SU-DHL-6 (cell line): ENCODE results near the gene ATXN2.
"Not testable (repeated sequence)": the region's sequence is repeated elsewhere in the genome, so short reads cannot be mapped to it uniquely, and the experiment has no call there.

Experiments used
- H2AFZ ChIP-seq: fragments of 200-600 bp; sonication (generic); 2 replicates; pipeline ENCODE4 v1.6.1; 2014; ENCODE audit warnings: low read depth, mild to moderate bottlenecking, moderate library complexity, mixed read lengths, antibody characterized with exemption, low read length; ENCODE audit not compliant: severe bottlenecking
- H3F3A ChIP-seq: fragments of 200-600 bp; shearing (Covaris generic); 2 replicates; pipeline ENCODE4 v1.6.0; 2016; ENCODE audit warnings: antibody characterized with exemption, mild to moderate bottlenecking; ENCODE audit not compliant: insufficient read depth
- H3K27ac ChIP-seq: fragments of 200-600 bp; sonication (generic); 2 replicates; pipeline ENCODE4 v1.5.1; 2016; ENCODE audit warnings: low read depth, mild to moderate bottlenecking, low read length, moderate library complexity, mixed read lengths
- H3K27me3 ChIP-seq: fragments of 200-600 bp; sonication (generic), shearing (Covaris generic); 2 replicates; pipeline ENCODE4 v1.6.0; 2014; ENCODE audit warnings: mild to moderate bottlenecking, low read length
- H3K36me3 ChIP-seq: fragments of 200-600 bp; sonication (generic); 2 replicates; pipeline ENCODE4 v1.6.1; 2014; ENCODE audit warnings: mild to moderate bottlenecking, low read length, mixed read lengths
- H3K4me2 ChIP-seq: fragments of 300-600, 200-600 bp; shearing (Covaris generic), sonication (generic); 2 replicates; pipeline ENCODE4 v1.6.0; 2014; ENCODE audit warnings: low read length, low read depth, mild to moderate bottlenecking; ENCODE audit not compliant: poor library complexity, severe bottlenecking
- H3K4me3 ChIP-seq: fragments of 200-600 bp; sonication (generic); 2 replicates; pipeline ENCODE4 v1.5.1; 2014; ENCODE audit warnings: antibody characterized with exemption, low read length, mild to moderate bottlenecking, mixed read lengths; ENCODE audit not compliant: insufficient read depth, poor library complexity, severe bottlenecking
- H3K79me2 ChIP-seq: fragments of 200-600 bp; sonication (generic); 2 replicates; pipeline ENCODE4 v1.6.1; 2014; ENCODE audit warnings: mild to moderate bottlenecking, low read length, moderate library complexity; ENCODE audit not compliant: insufficient read depth
- H3K9ac ChIP-seq: fragments of 200-600 bp; sonication (generic); 2 replicates; pipeline ENCODE4 v1.7.0; 2014; ENCODE audit warnings: mild to moderate bottlenecking, low read length
- H3K9me2 ChIP-seq: fragments of 200-600 bp; sonication (generic); replicated peaks from 2 replicates; pipeline ENCODE4 v1.6.1; 2014; ENCODE audit warnings: low read length; ENCODE audit not compliant: insufficient read depth
- H3K9me3 ChIP-seq: fragments of 200-600 bp; sonication (generic); 2 replicates; pipeline ENCODE4 v1.6.1; 2014; ENCODE audit warnings: low read length, mixed read lengths; ENCODE audit not compliant: insufficient read depth
- H4K20me1 ChIP-seq: fragments of 200-600 bp; sonication (generic); 2 replicates; pipeline ENCODE4 v1.6.1; 2014; ENCODE audit warnings: low read depth, mild to moderate bottlenecking, antibody characterized with exemption, low read length, moderate library complexity, mixed read lengths
- CTCF ChIP-seq: fragments of 200-600 bp; sonication (generic); IDR thresholded peaks from one replicate; pipeline ENCODE4 v1.5.1; 2017; ENCODE audit warnings: antibody characterized with exemption, mild to moderate bottlenecking, low read length, moderate library complexity; ENCODE audit not compliant: insufficient read depth, poor library complexity, severe bottlenecking
- EZH2phosphoT487 ChIP-seq: fragments of 200-600 bp; sonication (generic), shearing (Covaris generic); conservative IDR thresholded peaks from 2 replicates; pipeline ENCODE4 v1.6.1; 2018; ENCODE audit warnings: mild to moderate bottlenecking, antibody characterized with exemption, low read length, moderate library complexity, mixed read lengths

Gene ATXN2

DNA sequence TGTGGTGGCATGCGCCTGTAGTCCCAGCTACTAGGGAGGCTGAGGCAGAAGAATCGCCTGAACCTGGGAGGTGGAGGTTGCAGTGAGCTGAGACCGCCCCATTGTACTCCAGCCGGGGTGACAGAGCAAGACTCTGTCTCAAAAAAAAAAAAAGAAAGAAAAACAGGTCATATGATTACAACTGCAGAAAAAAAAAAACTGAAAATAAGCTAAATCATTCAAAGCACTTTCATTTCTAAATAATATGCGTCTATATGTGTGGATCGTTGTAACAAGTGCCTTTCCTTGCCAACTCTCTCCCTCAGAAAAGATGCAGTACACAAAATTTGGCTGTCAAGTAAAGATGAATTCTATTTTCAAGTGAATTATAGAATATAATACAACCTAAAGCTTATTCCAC, 42.4 kb downstream of the ATXN2 start:
- Histone ChIP-seq H3K79me2 (peaks cover 87% of the 10 kb centered on the region), H3K9ac (no peak overlapping the region), H3K4me2 (no peak overlapping the region), H3F3A (peaks cover 7% of the 10 kb centered on the region; the same call in 1 of the 2 replicates), H2AFZ (no peak overlapping the region), H4K20me1 (peaks cover 12% of the 10 kb centered on the region), H3K9me3 (no peaks in the 10 kb centered on the region), H3K9me2 (no peaks in the 10 kb centered on the region), H3K36me3 (peaks cover 11% of the 10 kb centered on the region; the same call in 1 of the 2 replicates), H3K4me3 (no peak overlapping the region), H3K27me3 (no peaks in the 10 kb centered on the region), H3K27ac (no peak overlapping the region)
- no peak for TF ChIP-seq EZH2phosphoT487

GRCh38 chr12:111555313-111555712, 43.8 kb downstream of the ATXN2 start:
- H3K9me2 ChIP-seq, H2AFZ ChIP-seq, H3F3A ChIP-seq, H3K4me2 ChIP-seq, H3K27me3 ChIP-seq, H3K27ac ChIP-seq, H3K9me3 ChIP-seq, H3K9ac ChIP-seq, H3K4me3 ChIP-seq: not testable (repeated sequence)
- H4K20me1 ChIP-seq: peaks cover 12% of the 10 kb centered on the region
- peaks cover 74% of the 10 kb centered on the region for H3K79me2 ChIP-seq
- peaks cover 20% of the 10 kb centered on the region; the same call in 1 of the 2 replicates for H3K36me3 ChIP-seq

GRCh38 chr12:111546758-111547383, 52.2 kb downstream of the ATXN2 start:
- Histone ChIP-seq H3F3A (no peaks in the 10 kb centered on the region; the same call in 1 of the 2 replicates), H3K9me3 (no peaks in the 10 kb centered on the region), H3K9ac (no peak overlapping the region), H3K9me2 (no peaks in the 10 kb centered on the region), H3K4me2 (no peak overlapping the region), H3K4me3 (no peak overlapping the region), H3K79me2 (no peaks in the 10 kb centered on the region; the same call in 1 of the 2 replicates), H3K27ac (no peak overlapping the region), H3K27me3 (no peaks in the 10 kb centered on the region), H3K36me3 (peaks cover 18% of the 10 kb centered on the region; the same call in 1 of the 2 replicates), H4K20me1 (no peaks in the 10 kb centered on the region), H2AFZ (no peak overlapping the region)
- TF ChIP-seq EZH2phosphoT487 (no peak), CTCF (no peak)

- H4K20me1 ChIP-seq: no peaks in the 10 kb centered on the region
- no peaks in the 10 kb centered on the region; the same call in 1 of the 2 replicates for H3K79me2 ChIP-seq
- no peak overlapping the region for H3K4me3 ChIP-seq
- TF ChIP-seq EZH2phosphoT487 (no peak), CTCF (no peak)
- no peaks in the 10 kb centered on the region for H3K9me3 ChIP-seq
- no peak overlapping the region for H3K4me2 ChIP-seq
- no peaks in the 10 kb centered on the region for H3K27me3 ChIP-seq
- H3K27ac ChIP-seq: no peak overlapping the region
- H3K9ac ChIP-seq: no peak overlapping the region
- H2AFZ ChIP-seq: no peak overlapping the region
- no peaks in the 10 kb centered on the region for H3K9me2 ChIP-seq
- H3F3A ChIP-seq: no peaks in the 10 kb centered on the region
- H3K36me3 ChIP-seq: peaks cover 13% of the 10 kb centered on the region; the same call in 1 of the 2 replicates
Observed at GRCh38 chr12:111546171-111546570, 52.9 kb downstream of the ATXN2 start.
